HS-27A (cell line): ENCODE results near the gene CIDEA.
"Not testable (repeated sequence)": the region's sequence is repeated elsewhere in the genome, so short reads cannot be mapped to it uniquely, and the experiment has no call there.

ENCODE experiments used
- DNase-seq: peaks from one replicate; pipeline ENCODE4 v3.0.0-alpha.2; 2012; ENCODE audit warnings: low read depth, missing footprints

Gene CIDEA

GRCh38 chr18:12254136-12254819 lies at the start of gene CIDEA:
CIDEA (plus strand) TSS chr18:12254361; CDS start chr18:12254384, 23 bp downstream.
- no peak for DNase-seq

DNA sequence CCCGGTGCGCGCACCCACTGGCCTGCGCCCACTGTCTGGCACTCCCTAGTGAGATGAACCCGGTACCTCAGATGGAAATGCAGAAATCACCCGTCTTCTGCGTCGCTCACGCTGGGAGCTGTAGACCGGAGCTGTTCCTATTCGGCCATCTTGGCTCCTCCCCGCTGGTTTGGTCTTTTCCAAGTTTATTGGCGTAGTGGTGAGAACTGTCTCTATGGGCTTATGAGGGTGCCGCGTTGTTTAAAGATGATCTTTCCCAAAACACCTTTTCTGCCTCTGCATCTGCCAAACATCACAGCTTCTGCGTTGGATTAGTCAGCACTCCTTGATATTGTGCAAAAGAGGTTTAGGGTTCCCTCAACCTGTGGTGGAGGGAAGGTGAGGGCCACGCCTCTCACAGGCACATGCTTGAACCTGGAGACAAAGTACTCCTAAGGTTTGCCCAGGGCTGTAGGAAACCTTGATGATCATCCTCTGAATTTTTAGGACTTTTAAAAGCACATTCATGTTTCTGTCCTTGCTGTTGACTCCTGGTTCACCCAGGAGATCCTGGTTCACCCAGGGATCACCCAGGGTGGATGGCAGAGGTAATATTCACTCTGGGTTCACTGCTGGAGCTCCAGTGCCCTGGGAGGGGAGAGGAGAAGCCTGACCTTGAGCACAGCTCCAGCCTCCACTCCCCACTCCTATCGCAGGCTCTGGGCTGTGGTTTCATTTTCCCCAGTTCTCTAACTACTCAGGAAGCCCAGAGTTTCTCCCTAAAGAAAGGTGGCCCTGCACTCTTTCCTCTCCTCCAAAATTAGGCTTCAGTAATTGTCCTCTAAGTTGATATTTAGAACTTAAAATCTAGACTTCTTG lies 45.6 kb upstream of the CIDEA start:
- DNase-seq = not testable (repeated sequence)

DNA sequence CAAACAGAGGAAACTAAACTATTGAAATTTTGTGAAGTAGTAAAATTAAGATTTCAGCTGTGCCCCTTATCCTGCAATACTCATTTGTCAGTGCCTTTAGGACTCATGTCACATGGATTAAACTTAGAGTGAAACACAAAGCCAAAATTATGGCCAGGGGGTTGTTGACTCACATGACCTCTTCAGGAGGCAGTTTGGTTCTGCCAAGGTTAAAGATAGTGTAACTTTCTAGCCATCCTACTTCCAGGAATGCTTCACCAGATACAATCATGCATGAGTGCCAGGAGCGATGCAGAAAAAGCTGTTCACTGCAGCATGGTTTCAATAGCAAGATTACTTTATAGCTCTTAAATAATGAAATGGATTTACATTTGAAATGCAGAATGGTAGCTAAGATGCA lies 41.9 kb upstream of the CIDEA start:
- DNase-seq = not testable (repeated sequence)

DNA sequence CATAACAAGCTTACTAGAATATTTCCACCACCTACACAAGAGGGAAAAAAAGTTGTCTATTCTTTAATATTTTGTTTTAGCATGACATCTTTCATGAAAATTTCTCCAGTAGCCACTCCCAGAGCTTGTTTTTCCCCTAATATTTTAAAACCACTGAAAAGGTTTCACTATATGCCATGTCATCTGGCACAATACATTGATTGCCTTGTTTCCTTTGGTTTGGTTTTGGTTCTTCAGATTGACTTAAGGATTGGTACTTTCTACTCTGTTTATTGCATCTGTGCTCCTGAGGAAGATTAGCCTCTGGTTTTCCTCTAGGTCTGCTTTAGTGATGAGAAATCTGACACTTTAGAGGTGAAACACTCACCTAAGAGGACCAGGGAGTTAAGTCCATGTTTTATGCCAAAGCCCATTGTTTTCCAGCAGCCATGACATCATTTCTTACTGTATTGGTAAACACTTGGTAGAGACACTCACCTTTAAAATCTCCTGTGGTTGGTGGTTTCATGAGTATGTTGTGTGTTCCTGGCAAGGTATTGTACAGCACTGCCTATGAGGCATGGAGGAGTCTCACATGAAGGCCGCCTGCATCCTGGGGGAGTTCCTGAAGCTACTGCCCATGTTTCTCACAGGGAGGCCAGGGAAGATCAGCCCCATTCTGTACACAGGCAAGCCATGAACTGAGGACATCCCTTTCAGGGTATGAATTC lies 39.7 kb upstream of the CIDEA start:
- not testable (repeated sequence) for DNase-seq

DNA sequence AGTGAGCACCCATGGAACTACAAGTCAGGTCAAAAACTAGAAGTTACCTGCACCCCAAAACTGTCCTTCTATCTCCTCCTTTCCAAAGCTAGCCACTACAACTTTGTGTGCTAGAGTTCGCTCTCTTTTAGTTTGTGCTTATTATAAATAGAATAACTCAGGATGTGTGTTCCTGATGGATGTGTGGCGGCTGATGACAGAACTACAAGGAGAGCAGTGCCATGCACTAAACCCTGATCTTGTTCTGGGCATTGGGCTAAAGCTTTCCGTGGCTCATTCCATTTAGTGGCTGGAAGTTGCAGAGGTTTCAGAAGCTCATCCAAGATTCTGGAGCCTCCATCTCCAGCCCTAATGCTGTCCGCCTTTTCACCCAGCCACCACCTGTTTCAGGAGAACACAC lies 37.7 kb upstream of the CIDEA start:
- DNase-seq = not testable (repeated sequence)

GRCh38 chr18:12218603-12219002 lies 35.6 kb upstream of the CIDEA start:
- DNase-seq = not testable (repeated sequence)

DNA sequence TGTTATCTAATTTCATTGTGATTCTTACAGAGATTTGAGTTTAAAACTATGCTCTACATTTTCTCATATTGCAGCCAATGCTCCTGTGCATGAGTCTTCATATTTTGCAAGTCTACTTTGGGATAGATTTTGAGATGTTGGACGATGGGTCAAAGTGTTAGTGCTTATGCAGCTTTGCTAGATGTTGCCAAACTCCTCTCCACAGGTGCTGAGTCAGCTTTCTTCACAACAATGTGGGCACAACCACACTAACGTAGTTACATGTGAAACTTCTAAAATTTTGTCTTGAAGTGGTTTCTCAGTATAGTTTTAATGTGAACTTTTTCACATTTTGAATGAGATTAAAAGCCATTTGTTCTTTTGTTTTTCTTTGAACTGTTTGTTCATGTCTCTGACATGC lies 32.1 kb upstream of the CIDEA start:
- DNase-seq = not testable (repeated sequence)

- not testable (repeated sequence) for DNase-seq
Observed at GRCh38 chr18:12223326-12223725, 30.8 kb upstream of the CIDEA start.

GRCh38 chr18:12226807-12227206 lies 27.4 kb upstream of the CIDEA start:
- DNase-seq = not testable (repeated sequence)

DNA sequence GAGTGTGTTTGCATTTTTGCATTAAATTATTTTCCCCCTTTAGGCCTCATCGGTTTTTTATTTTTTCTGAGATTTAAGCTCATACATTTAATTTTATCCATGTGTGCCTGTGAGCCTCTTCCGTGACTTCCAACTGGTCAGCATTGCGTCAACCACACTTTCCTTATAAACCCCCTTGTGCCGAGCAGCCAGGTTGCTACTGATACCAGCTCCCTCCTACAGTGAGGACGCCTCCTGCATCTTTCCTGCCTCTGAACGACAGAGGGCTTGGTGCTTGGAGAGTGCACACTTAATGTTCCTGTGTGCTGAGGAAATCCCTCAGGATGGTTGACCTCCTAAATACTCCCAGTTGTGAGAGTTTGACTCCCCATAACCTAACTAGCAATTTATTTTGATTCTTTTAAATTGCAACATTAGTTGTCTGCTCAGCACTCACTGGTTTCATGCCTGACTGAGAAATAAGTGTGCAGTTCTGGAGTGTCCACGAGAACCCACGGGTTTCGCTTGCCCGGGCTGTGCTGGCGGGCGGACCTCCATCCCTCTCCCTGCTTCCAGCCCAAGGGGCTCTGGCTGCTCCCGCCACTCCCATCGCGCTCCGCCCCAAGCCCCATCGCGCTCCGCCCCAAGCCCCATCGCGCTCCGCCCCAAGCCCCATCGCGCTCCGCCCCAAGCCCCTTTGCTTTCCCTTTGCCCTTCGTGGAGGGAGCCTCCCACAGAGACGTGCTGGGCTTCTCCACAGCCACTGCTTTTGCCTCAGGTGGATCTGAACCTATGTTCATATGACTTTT lies 26.6 kb upstream of the CIDEA start:
- not testable (repeated sequence) for DNase-seq

DNA sequence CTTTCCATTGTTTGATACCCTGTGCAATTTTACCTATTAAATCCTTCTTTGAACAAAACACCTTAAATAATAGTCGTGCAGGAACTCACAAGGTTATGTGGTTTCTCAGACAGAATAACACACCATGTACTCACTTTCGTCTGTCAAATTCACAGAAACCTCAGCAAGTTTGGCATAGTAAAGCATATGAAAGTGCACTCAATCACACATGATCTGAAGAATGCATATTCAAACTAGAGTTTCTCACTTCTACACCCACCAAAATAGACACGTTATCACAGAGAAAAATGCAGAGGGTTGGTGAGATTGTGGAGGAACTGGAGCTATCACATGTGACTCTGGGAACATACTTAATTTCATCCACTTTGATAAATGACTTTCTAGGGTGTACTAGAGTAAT lies 25.9 kb upstream of the CIDEA start:
- not testable (repeated sequence) for DNase-seq

DNA sequence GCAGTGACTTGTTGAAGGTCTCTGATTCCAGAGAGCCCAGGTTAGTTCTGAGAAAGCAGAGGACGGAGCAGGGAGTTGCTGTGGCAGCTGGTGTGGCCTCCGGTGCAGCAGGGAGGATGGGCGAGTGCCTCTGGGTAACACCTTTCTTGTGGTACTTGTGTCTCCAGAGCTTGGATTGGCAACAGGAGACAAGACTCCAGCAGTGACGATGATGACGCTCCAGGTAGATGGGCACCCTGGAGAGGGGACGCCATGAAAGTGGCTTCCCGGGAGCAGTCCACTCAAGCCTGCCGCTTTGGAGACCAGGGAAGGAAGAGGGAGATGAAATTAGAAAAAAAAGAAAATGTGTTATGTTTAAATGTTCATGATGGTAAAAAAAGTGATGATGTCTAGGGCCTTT lies 23.6 kb upstream of the CIDEA start:
- DNase-seq = not testable (repeated sequence)

- DNase-seq = no peak
Observed at GRCh38 chr18:12231040-12231882, 22.9 kb upstream of the CIDEA start.

DNA sequence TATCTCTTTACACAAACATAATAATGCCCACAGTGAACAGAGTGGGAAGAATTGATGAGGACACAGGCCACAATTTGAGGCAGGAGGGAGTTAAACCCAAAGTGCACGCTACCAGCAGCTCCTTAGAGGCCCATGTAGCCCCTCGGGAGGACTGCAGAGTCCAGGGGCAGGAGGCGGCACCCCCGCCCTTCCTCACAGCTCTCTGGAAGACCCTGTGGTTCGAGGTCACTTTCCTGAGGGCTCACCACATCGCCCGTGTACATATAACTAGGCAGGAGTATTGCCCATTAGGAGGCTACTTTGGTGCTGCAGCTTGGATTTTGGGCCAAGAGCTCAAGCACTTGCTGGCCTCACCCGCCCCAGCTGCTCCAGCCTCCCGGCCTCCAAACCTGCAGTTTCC lies 22.2 kb upstream of the CIDEA start:
- no peak for DNase-seq

- DNase-seq = no peak
Observed at GRCh38 chr18:12233378-12233777, 20.8 kb upstream of the CIDEA start.

GRCh38 chr18:12234451-12235190 lies 19.5 kb upstream of the CIDEA start:
- DNase-seq = no peak

- no peak for DNase-seq
Observed at GRCh38 chr18:12236141-12236540, 18.0 kb upstream of the CIDEA start.

DNA sequence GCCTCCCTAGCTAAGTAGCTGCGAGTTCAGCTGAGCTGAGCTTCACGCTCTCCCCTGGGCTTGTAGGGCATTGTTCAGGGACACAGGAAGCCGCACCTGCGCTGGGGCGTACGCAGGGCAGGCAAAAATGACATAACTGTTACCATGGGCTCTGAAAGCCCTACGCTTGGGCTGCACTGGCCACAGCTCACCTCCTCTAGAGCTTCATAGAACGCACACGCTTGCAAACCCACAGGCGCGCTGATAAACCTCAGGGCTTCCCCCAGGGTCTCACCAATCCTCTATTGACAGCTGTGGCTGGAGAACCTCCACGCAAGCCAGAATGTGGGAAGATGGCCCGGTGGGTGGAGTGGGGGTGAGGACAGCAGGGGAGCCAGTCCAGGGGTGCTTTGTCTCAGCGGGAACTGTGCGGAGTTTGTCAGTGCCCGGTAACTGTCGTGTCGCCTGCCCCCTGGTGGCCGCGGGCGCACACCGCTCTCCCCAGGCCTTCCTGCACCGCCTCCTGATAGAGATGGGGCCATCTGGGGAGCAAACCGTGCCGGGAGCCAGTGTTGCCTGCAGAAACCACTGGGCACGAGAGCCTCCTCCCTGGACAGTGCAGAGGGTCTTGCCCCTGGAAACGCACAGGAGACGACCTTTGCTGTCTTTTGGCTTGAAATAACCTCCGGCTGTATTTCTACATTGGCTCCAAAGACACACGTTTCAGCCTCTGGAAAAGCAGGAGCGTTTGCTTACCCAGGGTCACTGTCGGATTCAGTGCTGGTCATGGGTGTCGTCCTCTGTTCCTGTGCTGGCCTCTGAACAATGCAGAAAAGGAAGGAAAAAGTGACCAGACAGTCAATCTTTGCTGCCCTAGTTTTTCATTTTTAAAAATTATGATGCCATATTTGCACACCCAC lies 17.0 kb upstream of the CIDEA start:
- no peak for DNase-seq

- no peak for DNase-seq
Observed at GRCh38 chr18:12238826-12239225, 15.3 kb upstream of the CIDEA start.
